ENCODE measurements around the gene TSR3. TPM values are rescaled to one million over a fixed set of nuclear protein-coding genes. Genes with fewer than 3 reads are reported as not detected.

TSR3 gene
- total and polyA plus RNA-seq, 2 donors (not counting 1 experiment from before 2014, with no cell fraction given), result 35.7 to 43.7 TPM

DNA sequence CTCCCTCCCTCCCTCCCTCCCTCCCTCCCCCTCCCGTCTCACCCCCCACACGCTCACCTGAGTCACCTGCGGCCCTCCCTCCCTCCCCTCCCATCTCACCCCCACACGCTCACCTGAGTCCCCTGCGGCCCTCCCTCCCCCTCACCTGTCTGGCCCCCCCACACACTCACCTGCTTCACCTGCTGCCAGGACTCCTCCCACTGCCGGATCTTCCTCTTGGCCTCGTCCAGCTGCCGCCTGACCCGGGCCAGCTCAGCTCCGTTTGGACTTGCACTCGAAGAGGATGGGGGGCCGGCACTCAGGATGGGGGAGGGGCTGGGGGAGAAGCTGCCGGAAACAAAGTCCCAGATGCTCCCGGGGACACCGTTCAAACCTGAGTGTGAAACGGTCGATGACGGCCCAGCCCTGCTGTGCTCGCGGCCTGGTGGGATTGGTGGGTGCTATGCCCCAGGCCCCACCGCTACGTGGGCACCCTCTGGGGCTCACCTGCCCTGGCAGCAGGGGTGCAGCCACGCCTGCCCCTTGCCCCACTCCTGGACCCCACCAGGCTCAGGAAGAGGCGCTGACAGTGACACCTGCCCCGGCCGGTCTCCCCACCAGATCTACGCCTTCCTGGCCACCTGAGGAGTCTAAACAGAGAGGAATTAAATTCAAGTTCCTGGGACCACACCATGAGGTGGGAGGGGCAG is 16.0 kb upstream of the TSR3 start:
- no peak overlapping the region for H3K4me3 ChIP-seq (ENCODE audit: control extremely low read depth in 1 of 5, extremely low read depth in 1 of 5, insufficient read depth in 1 of 5, low read depth in 2 of 5, low read length in 4 of 5)
- H3K36me3 ChIP-seq (replicated peaks in 1 of 2; ENCODE audit: control extremely low read depth in 1 of 2, control insufficient read depth in 1 of 2, extremely low read depth in 1 of 2, insufficient read depth in 2 of 2, low read length in 1 of 2), result peaks cover 0 to 48% of the 10 kb centered on the region in 2 experiments
- no peak overlapping the region for H2AFZ ChIP-seq (ENCODE audit: insufficient read depth, low read depth, low read length, poor library complexity, severe bottlenecking)
- peaks cover 0 to 2% (median 0%) of the 10 kb centered on the region in 3 donors for H3K9me3 ChIP-seq (ENCODE audit: control extremely low read depth in 1 of 3, control insufficient read depth in 2 of 3, insufficient read depth in 1 of 3, low read length in 2 of 3)
- Mint-ChIP-seq H3K4me1 (peaks cover 2% of the 10 kb centered on the region), H3K4me3 (no peak overlapping the region), H3K27me3 (no peaks in the 10 kb centered on the region), H3K9me3 (ENCODE audit: insufficient read depth) (no peaks in the 10 kb centered on the region), H3K27ac (no peak overlapping the region)
- no peaks in the 10 kb centered on the region for H3K27me3 ChIP-seq (replicated peaks in 1 of 4; ENCODE audit: control extremely low read depth in 1 of 4, control insufficient read depth in 3 of 4, insufficient read depth in 4 of 4, low read length in 3 of 4)
- ChIA-PET POLR2A (no interaction called here), CTCF (no interaction called here)
- no peak overlapping the region for H3K4me2 ChIP-seq (replicated peaks; ENCODE audit: low read depth, low read length, poor library complexity, severe bottlenecking)
- H3K4me1 ChIP-seq (ENCODE audit: control insufficient read depth in 2 of 2, insufficient read depth in 2 of 2, low read length in 2 of 2), result no peaks in the 10 kb centered on the region
- no peak overlapping the region for H3K9ac ChIP-seq (ENCODE audit: low read length)
- WGBS (ENCODE audit: insufficient coverage), result 97% methylated on average over 18 of the region's 27 CpGs
- H3K27ac ChIP-seq (ENCODE audit: low read length in 2 of 2), result no peak overlapping the region
- peaks cover 4% of the 10 kb centered on the region for H3K79me2 ChIP-seq (ENCODE audit: control insufficient read depth, insufficient read depth, low read length)
- TF ChIP-seq EZH2 (IDR thresholded peaks at IDR 0.05; ENCODE audit: borderline replicate concordance, insufficient read depth, low read depth, low read length, poor library complexity, severe bottlenecking), result no peak
- TF ChIP-seq, protein P1, sequence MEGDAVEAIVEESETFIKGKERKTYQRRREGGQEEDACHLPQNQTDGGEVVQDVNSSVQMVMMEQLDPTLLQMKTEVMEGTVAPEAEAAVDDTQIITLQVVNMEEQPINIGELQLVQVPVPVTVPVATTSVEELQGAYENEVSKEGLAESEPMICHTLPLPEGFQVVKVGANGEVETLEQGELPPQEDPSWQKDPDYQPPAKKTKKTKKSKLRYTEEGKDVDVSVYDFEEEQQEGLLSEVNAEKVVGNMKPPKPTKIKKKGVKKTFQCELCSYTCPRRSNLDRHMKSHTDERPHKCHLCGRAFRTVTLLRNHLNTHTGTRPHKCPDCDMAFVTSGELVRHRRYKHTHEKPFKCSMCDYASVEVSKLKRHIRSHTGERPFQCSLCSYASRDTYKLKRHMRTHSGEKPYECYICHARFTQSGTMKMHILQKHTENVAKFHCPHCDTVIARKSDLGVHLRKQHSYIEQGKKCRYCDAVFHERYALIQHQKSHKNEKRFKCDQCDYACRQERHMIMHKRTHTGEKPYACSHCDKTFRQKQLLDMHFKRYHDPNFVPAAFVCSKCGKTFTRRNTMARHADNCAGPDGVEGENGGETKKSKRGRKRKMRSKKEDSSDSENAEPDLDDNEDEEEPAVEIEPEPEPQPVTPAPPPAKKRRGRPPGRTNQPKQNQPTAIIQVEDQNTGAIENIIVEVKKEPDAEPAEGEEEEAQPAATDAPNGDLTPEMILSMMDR (IDR thresholded peaks at IDR 0.05), result no peak
- DNase-seq, result no peak
- ATAC-seq (ENCODE audit: low read depth), result no peak
- intact Hi-C loops (cut with micrococcal nuclease), result no loop called here
- peaks cover 30% of the 10 kb centered on the region for H4K20me1 ChIP-seq (ENCODE audit: control insufficient read depth, insufficient read depth, low read length, poor library complexity, severe bottlenecking)

GRCh38 chr16:1366712-1367299 is 15.1 kb upstream of the TSR3 start:
- no peak overlapping the region for H2AFZ ChIP-seq (ENCODE audit: insufficient read depth, low read depth, low read length, poor library complexity, severe bottlenecking)
- Mint-ChIP-seq H3K27me3 (no peaks in the 10 kb centered on the region), H3K4me3 (no peak overlapping the region), H3K4me1 (peaks cover 2% of the 10 kb centered on the region), H3K27ac (no peak overlapping the region), H3K9me3 (ENCODE audit: insufficient read depth) (no peaks in the 10 kb centered on the region)
- peaks cover 39% of the 10 kb centered on the region for H4K20me1 ChIP-seq (ENCODE audit: control insufficient read depth, insufficient read depth, low read length, poor library complexity, severe bottlenecking)
- CTCF ChIA-PET, result no interaction called here
- H3K9ac ChIP-seq (ENCODE audit: low read length), result no peak overlapping the region
- TF ChIP-seq, protein P1 (IDR thresholded peaks at IDR 0.05), result no peak
- no peak for TF ChIP-seq EZH2 (IDR thresholded peaks at IDR 0.05; ENCODE audit: borderline replicate concordance, insufficient read depth, low read depth, low read length, poor library complexity, severe bottlenecking)
- intact Hi-C loops (cut with micrococcal nuclease), result no loop called here
- DNase-seq, result no peak
- POLR2A ChIA-PET, result no interaction called here
- H3K27me3 ChIP-seq (replicated peaks in 1 of 4; ENCODE audit: control extremely low read depth in 1 of 4, control insufficient read depth in 3 of 4, insufficient read depth in 4 of 4, low read length in 3 of 4), result no peaks in the 10 kb centered on the region
- no peak overlapping the region for H3K4me2 ChIP-seq (replicated peaks; ENCODE audit: low read depth, low read length, poor library complexity, severe bottlenecking)
- H3K27ac ChIP-seq (ENCODE audit: low read length in 2 of 2), result no peak overlapping the region
- peaks cover 12% of the 10 kb centered on the region for H3K79me2 ChIP-seq (ENCODE audit: control insufficient read depth, insufficient read depth, low read length)
- H3K4me1 ChIP-seq (ENCODE audit: control insufficient read depth in 2 of 2, insufficient read depth in 2 of 2, low read length in 2 of 2), result no peaks in the 10 kb centered on the region
- ATAC-seq (ENCODE audit: low read depth), result no peak
- 98% methylated on average over 24 of the region's 24 CpGs for WGBS (ENCODE audit: insufficient coverage)
- H3K9me3 ChIP-seq (ENCODE audit: control extremely low read depth in 1 of 3, control insufficient read depth in 2 of 3, insufficient read depth in 1 of 3, low read length in 2 of 3), result peaks cover 0 to 2% (median 0%) of the 10 kb centered on the region in 3 donors
- H3K4me3 ChIP-seq (ENCODE audit: control extremely low read depth in 1 of 5, extremely low read depth in 1 of 5, insufficient read depth in 1 of 5, low read depth in 2 of 5, low read length in 4 of 5), result no peak overlapping the region
- H3K36me3 ChIP-seq (replicated peaks in 1 of 2; ENCODE audit: control extremely low read depth in 1 of 2, control insufficient read depth in 1 of 2, extremely low read depth in 1 of 2, insufficient read depth in 2 of 2, low read length in 1 of 2), result peaks cover 0 to 56% of the 10 kb centered on the region in 2 experiments

Measured in B cell (primary cell).